ENCODE measurements around the gene KRTAP10-8. TPM values are rescaled to one million over a fixed set of nuclear protein-coding genes. Genes with fewer than 3 reads are reported as not detected.
A peak's percentile ranks its signal among the peaks of the same experiment; 100 is the strongest.
"Not testable (repeated sequence)": the region's sequence is repeated elsewhere in the genome, so short reads cannot be mapped to it uniquely, and the experiment has no call there.

The KRTAP10-8 gene
- polyA plus RNA-seq, 6 donors from 2014 or later = not detected

GRCh38 chr21:44637018-44637850, 25.4 kb downstream of the KRTAP10-8 start, which contains the start of gene KRTAP10-10:
KRTAP10-10 (plus strand) TSS chr21:44637356; CDS start chr21:44637418, 62 bp downstream.
- H3K27me3 Mint-ChIP-seq = peaks cover 34 to 60% (median 54%) of the 10 kb centered on the region in 3 donors
- peaks cover 15 to 24% of the 10 kb centered on the region in 2 donors for H3K36me3 Mint-ChIP-seq
- peaks cover 13 to 51% (median 26%) of the 10 kb centered on the region in 7 donors for H3K9me3 Mint-ChIP-seq
- no peak within 1 kb of the TSS for H3K4me3 Mint-ChIP-seq
- ATAC-seq (ENCODE audit: low read depth in 2 of 2) (no peak), DNase-seq (no peak)
- no peaks in the 10 kb centered on the region for H3K4me1 Mint-ChIP-seq
- peak within 1 kb of the TSS in 1 of 6 donors; percentile 96 for H3K27ac Mint-ChIP-seq

DNA sequence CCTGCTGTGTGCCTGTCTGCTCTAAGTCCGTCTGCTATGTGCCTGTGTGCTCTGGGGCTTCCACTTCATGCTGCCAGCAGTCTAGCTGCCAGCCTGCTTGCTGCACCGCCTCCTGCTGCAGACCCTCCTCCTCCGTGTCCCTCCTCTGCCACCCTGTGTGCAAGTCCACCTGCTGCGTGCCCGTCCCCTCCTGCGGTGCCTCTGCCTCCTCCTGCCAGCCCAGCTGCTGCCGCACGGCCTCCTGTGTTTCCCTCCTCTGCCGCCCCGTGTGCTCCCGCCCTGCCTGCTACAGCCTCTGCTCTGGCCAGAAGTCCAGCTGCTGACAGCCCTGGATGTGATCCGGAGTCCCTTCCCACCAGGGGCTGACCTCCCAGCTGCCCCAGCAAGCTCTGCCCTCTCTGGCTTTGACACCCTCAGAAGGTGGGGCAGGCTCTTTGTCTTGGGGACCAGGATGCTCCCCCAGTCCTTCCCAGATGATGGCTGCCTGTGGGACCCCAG, 26.0 kb downstream of the KRTAP10-8 start:
- not testable (repeated sequence) for DNase-seq; ATAC-seq (ENCODE audit: low read depth in 2 of 2); H3K4me3 Mint-ChIP-seq; H3K4me1 Mint-ChIP-seq
- Mint-ChIP-seq H3K27me3 (peaks cover 34 to 62% (median 54%) of the 10 kb centered on the region in 3 donors), H3K36me3 (peaks cover 14 to 30% of the 10 kb centered on the region in 2 donors), H3K27ac (peak overlapping the region in 1 of 6 donors; percentile 96), H3K9me3 (peaks cover 15 to 51% (median 24%) of the 10 kb centered on the region in 7 donors)

- H3K4me1 Mint-ChIP-seq; H3K4me3 Mint-ChIP-seq; H3K27ac Mint-ChIP-seq; DNase-seq; ATAC-seq (ENCODE audit: low read depth in 2 of 2): not testable (repeated sequence)
- H3K27me3 Mint-ChIP-seq = peaks cover 36 to 62% (median 54%) of the 10 kb centered on the region in 3 donors
- H3K36me3 Mint-ChIP-seq = peaks cover 6 to 38% of the 10 kb centered on the region in 2 donors
- H3K9me3 Mint-ChIP-seq = peaks cover 16 to 51% (median 27%) of the 10 kb centered on the region in 7 donors
Measured at GRCh38 chr21:44638506-44639330, 26.8 kb downstream of the KRTAP10-8 start.

- no peaks in the 10 kb centered on the region for H3K4me1 Mint-ChIP-seq
- ATAC-seq (ENCODE audit: low read depth in 2 of 2) = no peak
- peaks cover 40 to 58% (median 49%) of the 10 kb centered on the region in 3 donors for H3K27me3 Mint-ChIP-seq
- H3K9me3 Mint-ChIP-seq = peaks cover 16 to 51% (median 33%) of the 10 kb centered on the region in 7 donors
- H3K27ac Mint-ChIP-seq = no peak overlapping the region
- no peak overlapping the region for H3K4me3 Mint-ChIP-seq
- no peak for DNase-seq
- H3K36me3 Mint-ChIP-seq = peaks cover 6 to 36% of the 10 kb centered on the region in 2 donors
Measured at GRCh38 chr21:44639331-44639655, 27.4 kb downstream of the KRTAP10-8 start.

DNA sequence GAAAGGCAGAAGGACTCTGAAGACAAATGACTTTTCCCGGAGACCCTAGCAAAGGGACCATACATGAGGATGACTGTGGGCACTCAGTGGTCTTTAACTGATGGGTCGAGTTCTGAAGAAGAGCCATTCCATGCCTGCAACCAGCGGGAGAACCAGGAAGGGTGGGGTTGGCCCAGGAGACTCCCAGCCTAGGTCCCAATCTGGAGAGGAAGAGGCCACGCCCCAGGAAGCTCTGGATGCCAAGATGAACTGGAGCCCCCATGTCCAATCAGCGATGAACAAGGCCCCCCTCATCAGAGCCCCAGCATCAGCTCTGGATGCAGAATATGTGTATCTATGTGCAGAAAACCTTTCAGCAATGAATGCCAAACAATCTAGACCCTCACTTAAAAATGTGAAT, 28.9 kb downstream of the KRTAP10-8 start:
- peaks cover 23 to 60% (median 44%) of the 10 kb centered on the region in 7 donors for H3K9me3 Mint-ChIP-seq
- H3K27ac Mint-ChIP-seq = no peak overlapping the region
- DNase-seq (no peak), ATAC-seq (ENCODE audit: low read depth in 2 of 2) (no peak)
- H3K4me3 Mint-ChIP-seq = no peak overlapping the region
- H3K27me3 Mint-ChIP-seq = peaks cover 31 to 52% (median 45%) of the 10 kb centered on the region in 3 donors
- peaks cover 14 to 37% of the 10 kb centered on the region in 2 donors for H3K36me3 Mint-ChIP-seq
- no peaks in the 10 kb centered on the region for H3K4me1 Mint-ChIP-seq

DNA sequence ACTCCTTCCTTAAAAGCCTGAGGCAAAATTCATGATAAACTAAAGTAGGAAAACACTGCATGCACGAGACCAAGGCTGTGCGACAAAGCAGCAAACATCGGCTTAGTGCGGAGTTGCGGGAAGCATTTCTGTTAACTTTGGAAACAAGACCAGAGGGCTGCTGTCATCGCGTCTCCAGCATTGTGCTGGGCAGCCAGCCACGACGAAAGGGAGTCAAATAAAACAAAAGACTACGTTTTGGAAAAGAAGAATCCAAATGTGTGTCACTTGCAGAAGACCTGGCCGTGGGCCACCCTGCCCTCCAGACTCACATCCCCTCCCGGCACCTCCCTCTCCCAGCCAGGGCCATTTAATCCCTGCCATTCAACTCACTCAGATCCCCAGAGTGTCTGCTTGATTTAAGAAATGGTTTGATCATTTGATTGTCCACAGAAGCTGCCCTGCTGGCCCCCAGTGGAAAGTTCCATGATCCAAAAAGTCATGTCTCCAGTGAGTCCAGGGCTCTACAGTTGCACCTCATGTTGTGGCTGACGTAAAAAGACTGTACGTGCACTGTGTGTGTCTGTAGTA, 31.9 kb downstream of the KRTAP10-8 start:
- ATAC-seq (ENCODE audit: low read depth in 2 of 2) (no peak), DNase-seq (no peak)
- no peaks in the 10 kb centered on the region for H3K4me1 Mint-ChIP-seq
- peaks cover 24 to 63% (median 49%) of the 10 kb centered on the region in 7 donors for H3K9me3 Mint-ChIP-seq
- H3K36me3 Mint-ChIP-seq = peaks cover 14 to 37% of the 10 kb centered on the region in 2 donors
- peak overlapping the region in 1 of 8 donors; percentile 57 for H3K4me3 Mint-ChIP-seq
- H3K27ac Mint-ChIP-seq = no peak overlapping the region
- H3K27me3 Mint-ChIP-seq = peaks cover 22 to 46% (median 41%) of the 10 kb centered on the region in 3 donors

- Mint-ChIP-seq H3K4me3 (no peak overlapping the region), H3K4me1 (no peaks in the 10 kb centered on the region), H3K27me3 (peaks cover 21 to 37% (median 33%) of the 10 kb centered on the region in 3 donors), H3K27ac (no peak overlapping the region), H3K36me3 (peaks cover 14 to 37% of the 10 kb centered on the region in 2 donors), H3K9me3 (peaks cover 24 to 60% (median 49%) of the 10 kb centered on the region in 7 donors)
- DNase-seq (no peak), ATAC-seq (ENCODE audit: low read depth in 2 of 2) (no peak)
Measured at GRCh38 chr21:44644878-44645277, 33.0 kb downstream of the KRTAP10-8 start.

GRCh38 chr21:44646366-44647221, 34.7 kb downstream of the KRTAP10-8 start, which contains the start of gene KRTAP10-11:
KRTAP10-11 (plus strand) TSS chr21:44646414; CDS start chr21:44646459, 45 bp downstream.
- not testable (repeated sequence) for H3K4me3 Mint-ChIP-seq; H3K27ac Mint-ChIP-seq; ATAC-seq (ENCODE audit: low read depth in 2 of 2); H3K4me1 Mint-ChIP-seq; DNase-seq
- Mint-ChIP-seq H3K27me3 (peaks cover 7 to 23% (median 15%) of the 10 kb centered on the region in 3 donors), H3K9me3 (peaks cover 17 to 44% (median 36%) of the 10 kb centered on the region in 7 donors), H3K36me3 (peaks cover 9 to 27% of the 10 kb centered on the region in 2 donors)

GRCh38 chr21:44647222-44647552, 35.3 kb downstream of the KRTAP10-8 start:
- no peak overlapping the region for H3K27ac Mint-ChIP-seq

DNA sequence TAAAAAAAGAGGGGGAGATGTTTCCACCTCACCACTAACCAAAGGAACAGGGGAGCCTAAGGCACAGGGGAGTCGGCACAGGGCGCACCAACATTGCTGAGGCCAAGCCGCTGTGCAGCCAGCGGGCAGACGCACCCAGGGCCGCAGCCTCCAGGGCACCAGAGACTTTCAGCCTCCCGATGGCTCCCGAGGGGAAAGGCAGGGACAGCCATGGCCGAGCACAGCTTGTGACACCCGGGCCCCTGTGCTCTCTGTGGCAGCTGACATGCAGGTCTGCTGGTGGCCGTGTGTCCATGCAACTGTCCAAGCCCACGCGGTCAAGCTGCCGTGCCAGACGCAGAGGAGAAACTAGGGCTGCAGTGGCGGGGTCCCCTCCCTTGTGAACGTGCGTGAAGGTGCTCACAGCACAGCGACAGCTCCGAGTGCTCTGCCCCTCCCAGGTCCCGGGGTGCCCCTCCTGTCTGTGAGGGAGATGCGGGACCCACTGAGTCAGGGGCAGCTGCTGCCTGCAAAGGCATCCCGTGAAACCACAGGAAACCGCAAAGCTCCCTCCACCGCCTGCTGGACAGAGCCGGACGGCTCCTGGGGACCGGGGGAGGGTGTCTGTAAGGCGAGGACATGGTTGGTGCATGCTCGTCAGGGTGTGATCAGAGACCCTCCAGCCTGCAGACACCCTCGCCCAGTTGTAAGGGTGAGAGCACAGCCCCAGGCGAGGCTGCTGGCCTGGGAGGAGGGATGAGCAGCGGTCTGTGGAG, 36.9 kb downstream of the KRTAP10-8 start:
- Mint-ChIP-seq H3K27me3 (peaks cover 4 to 18% (median 16%) of the 10 kb centered on the region in 3 donors), H3K27ac (no peak overlapping the region), H3K4me1 (peaks cover 0 to 2% (median 0%) of the 10 kb centered on the region in 3 donors), H3K36me3 (peaks cover 8 to 9% of the 10 kb centered on the region in 2 donors), H3K9me3 (peaks cover 8 to 29% (median 23%) of the 10 kb centered on the region in 7 donors), H3K4me3 (no peak overlapping the region)
- no peak for ATAC-seq (ENCODE audit: low read depth in 2 of 2)
- no peak for DNase-seq

More at GRCh38 chr21:44647222-44647552, 35.3 kb downstream of the KRTAP10-8 start:
- peaks cover 7 to 20% (median 12%) of the 10 kb centered on the region in 3 donors for H3K27me3 Mint-ChIP-seq
- H3K4me1 Mint-ChIP-seq = no peaks in the 10 kb centered on the region
- H3K9me3 Mint-ChIP-seq = peaks cover 15 to 41% (median 34%) of the 10 kb centered on the region in 7 donors
- H3K4me3 Mint-ChIP-seq = no peak overlapping the region
- ATAC-seq (ENCODE audit: low read depth in 2 of 2) (no peak), DNase-seq (no peak)
- peaks cover 9 to 23% of the 10 kb centered on the region in 2 donors for H3K36me3 Mint-ChIP-seq

GRCh38 chr21:44649521-44650100, 37.7 kb downstream of the KRTAP10-8 start:
- no peak for DNase-seq
- Mint-ChIP-seq H3K4me3 (no peak overlapping the region), H3K4me1 (peaks cover 0 to 2% (median 0%) of the 10 kb centered on the region in 3 donors), H3K9me3 (peaks cover 0 to 22% (median 15%) of the 10 kb centered on the region in 7 donors), H3K27ac (no peak overlapping the region), H3K36me3 (peaks cover 2 to 5% of the 10 kb centered on the region in 2 donors), H3K27me3 (peaks cover 0 to 21% (median 18%) of the 10 kb centered on the region in 3 donors)
- no peak for ATAC-seq (ENCODE audit: low read depth in 2 of 2)
